Activated naive CD4-positive, alpha-beta T cell (primary cell): Measurements from ENCODE around the gene KLF13.

ENCODE experiments used
- DNase-seq, 4 experiments: peaks; one replicate each; lab custom pipeline; 2025; lab: John Stamatoyannopoulos, UW

Gene KLF13

GRCh38 chr15:31326156-31326874 lies at the start of gene KLF13:
Gene KLF13 (plus strand): TSS chr15:31326835. CDS start chr15:31327213, 378 bp downstream.
- DNase-seq, result peak; percentile 98 to 100 (median 100)

- DNase-seq, result no peak
These were observed 49.1 kb upstream of the KLF13 start for GRCh38 chr15:31277335-31278060.

- no peak for DNase-seq
These were observed 48.6 kb upstream of the KLF13 start for GRCh38 chr15:31278061-31278445.

GRCh38 chr15:31278544-31279220 lies 48.0 kb upstream of the KLF13 start:
- no peak for DNase-seq

GRCh38 chr15:31279221-31280045 lies 47.2 kb upstream of the KLF13 start:
- no peak for DNase-seq

GRCh38 chr15:31280046-31280830 lies 46.4 kb upstream of the KLF13 start:
- no peak for DNase-seq

GRCh38 chr15:31280831-31281216 lies 45.8 kb upstream of the KLF13 start:
- no peak for DNase-seq

- no peak for DNase-seq
These were observed 43.6 kb upstream of the KLF13 start for GRCh38 chr15:31283043-31283442.

- DNase-seq, result no peak
These were observed 40.8 kb upstream of the KLF13 start for GRCh38 chr15:31285772-31286261.

- no peak for DNase-seq
These were observed 35.5 kb upstream of the KLF13 start for GRCh38 chr15:31291048-31291578.

GRCh38 chr15:31292391-31293015 lies 34.1 kb upstream of the KLF13 start:
- no peak for DNase-seq

- no peak for DNase-seq
These were observed 33.0 kb upstream of the KLF13 start for GRCh38 chr15:31293655-31294054.

GRCh38 chr15:31294067-31294466 lies 32.6 kb upstream of the KLF13 start:
- no peak for DNase-seq

GRCh38 chr15:31295658-31296057 lies 31.0 kb upstream of the KLF13 start:
- no peak for DNase-seq

- no peak for DNase-seq
These were observed 30.4 kb upstream of the KLF13 start for GRCh38 chr15:31296219-31296645.

GRCh38 chr15:31296646-31297574 lies 29.7 kb upstream of the KLF13 start:
- DNase-seq, result no peak

- no peak for DNase-seq
These were observed 28.8 kb upstream of the KLF13 start for GRCh38 chr15:31297575-31298456.

GRCh38 chr15:31298707-31299172 lies 27.9 kb upstream of the KLF13 start:
- no peak for DNase-seq
